ENCODE results near the gene CISH.

Gene CISH

GRCh38 chr3:50616770-50617095 lies 5.2 kb upstream of the CISH start:
- DNase-seq (ENCODE audit: low read depth, low spot score): peak; percentile 94
- H3K4me3 ChIP-seq (ENCODE audit: low read length): peak overlapping the region; percentile 68

GRCh38 chr3:50616003-50616769 lies 4.6 kb upstream of the CISH start:
- H3K4me3 ChIP-seq (ENCODE audit: low read length): peak overlapping the region; percentile 68
- DNase-seq (ENCODE audit: low read depth, low spot score): peak; percentile 82

- no peak for DNase-seq (ENCODE audit: low read depth, low spot score)
- H3K4me3 ChIP-seq (ENCODE audit: low read length): no peak overlapping the region
Observed at GRCh38 chr3:50615190-50615589, 3.6 kb upstream of the CISH start.

GRCh38 chr3:50612970-50613846 lies 1.6 kb upstream of the CISH start:
- DNase-seq (ENCODE audit: low read depth, low spot score): no peak
- H3K4me3 ChIP-seq (ENCODE audit: low read length): no peak overlapping the region

- DNase-seq (ENCODE audit: low read depth, low spot score): no peak
Observed at GRCh38 chr3:50612234-50612882, 784 bp upstream of the CISH start.

GRCh38 chr3:50610992-50611463 lies 546 bp downstream of the CISH start:
- H3K4me3 ChIP-seq (ENCODE audit: low read length): peak overlapping the region; percentile 66
- no peak for DNase-seq (ENCODE audit: low read depth, low spot score)

More at GRCh38 chr3:50612234-50612882, 784 bp upstream of the CISH start:
- peak overlapping the region; percentile 66 for H3K4me3 ChIP-seq (ENCODE audit: low read length)

GRCh38 chr3:50610181-50610971 lies 1.2 kb downstream of the CISH start:
- peak overlapping the region; percentile 66 for H3K4me3 ChIP-seq (ENCODE audit: low read length)
- no peak for DNase-seq (ENCODE audit: low read depth, low spot score)

GRCh38 chr3:50609763-50610085 lies 1.9 kb downstream of the CISH start:
- H3K4me3 ChIP-seq (ENCODE audit: low read length): no peak overlapping the region
- no peak for DNase-seq (ENCODE audit: low read depth, low spot score)

GRCh38 chr3:50609071-50609762 lies 2.4 kb downstream of the CISH start:
- no peak for DNase-seq (ENCODE audit: low read depth, low spot score)
- no peak overlapping the region for H3K4me3 ChIP-seq (ENCODE audit: low read length)

- no peak overlapping the region for H3K4me3 ChIP-seq (ENCODE audit: low read length)
- no peak for DNase-seq (ENCODE audit: low read depth, low spot score)
Observed at GRCh38 chr3:50608278-50608677, 3.3 kb downstream of the CISH start.

GRCh38 chr3:50607271-50608091 lies 4.1 kb downstream of the CISH start:
- H3K4me3 ChIP-seq (ENCODE audit: low read length): no peak overlapping the region
- no peak for DNase-seq (ENCODE audit: low read depth, low spot score)

- no peak for DNase-seq (ENCODE audit: low read depth, low spot score)
- no peak overlapping the region for H3K4me3 ChIP-seq (ENCODE audit: low read length)
Observed at GRCh38 chr3:50606596-50606995, 5.0 kb downstream of the CISH start.

GRCh38 chr3:50605901-50606326 lies 5.7 kb downstream of the CISH start:
- no peak overlapping the region for H3K4me3 ChIP-seq (ENCODE audit: low read length)
- no peak for DNase-seq (ENCODE audit: low read depth, low spot score)

GRCh38 chr3:50604628-50605588 lies 6.7 kb downstream of the CISH start:
- no peak for DNase-seq (ENCODE audit: low read depth, low spot score)
- H3K4me3 ChIP-seq (ENCODE audit: low read length): no peak overlapping the region

- DNase-seq (ENCODE audit: low read depth, low spot score): no peak
Observed at GRCh38 chr3:50604110-50604621, 7.4 kb downstream of the CISH start.

GRCh38 chr3:50603261-50604109 lies 8.1 kb downstream of the CISH start:
- no peak overlapping the region for H3K4me3 ChIP-seq (ENCODE audit: low read length)
- DNase-seq (ENCODE audit: low read depth, low spot score): no peak

More at GRCh38 chr3:50604110-50604621, 7.4 kb downstream of the CISH start:
- no peak overlapping the region for H3K4me3 ChIP-seq (ENCODE audit: low read length)
